Measurements from ENCODE around the gene PRAME.
"Not testable (repeated sequence)": the region's sequence is repeated elsewhere in the genome, so short reads cannot be mapped to it uniquely, and the experiment has no call there.

The PRAME gene, protein sequence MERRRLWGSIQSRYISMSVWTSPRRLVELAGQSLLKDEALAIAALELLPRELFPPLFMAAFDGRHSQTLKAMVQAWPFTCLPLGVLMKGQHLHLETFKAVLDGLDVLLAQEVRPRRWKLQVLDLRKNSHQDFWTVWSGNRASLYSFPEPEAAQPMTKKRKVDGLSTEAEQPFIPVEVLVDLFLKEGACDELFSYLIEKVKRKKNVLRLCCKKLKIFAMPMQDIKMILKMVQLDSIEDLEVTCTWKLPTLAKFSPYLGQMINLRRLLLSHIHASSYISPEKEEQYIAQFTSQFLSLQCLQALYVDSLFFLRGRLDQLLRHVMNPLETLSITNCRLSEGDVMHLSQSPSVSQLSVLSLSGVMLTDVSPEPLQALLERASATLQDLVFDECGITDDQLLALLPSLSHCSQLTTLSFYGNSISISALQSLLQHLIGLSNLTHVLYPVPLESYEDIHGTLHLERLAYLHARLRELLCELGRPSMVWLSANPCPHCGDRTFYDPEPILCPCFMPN

DNA sequence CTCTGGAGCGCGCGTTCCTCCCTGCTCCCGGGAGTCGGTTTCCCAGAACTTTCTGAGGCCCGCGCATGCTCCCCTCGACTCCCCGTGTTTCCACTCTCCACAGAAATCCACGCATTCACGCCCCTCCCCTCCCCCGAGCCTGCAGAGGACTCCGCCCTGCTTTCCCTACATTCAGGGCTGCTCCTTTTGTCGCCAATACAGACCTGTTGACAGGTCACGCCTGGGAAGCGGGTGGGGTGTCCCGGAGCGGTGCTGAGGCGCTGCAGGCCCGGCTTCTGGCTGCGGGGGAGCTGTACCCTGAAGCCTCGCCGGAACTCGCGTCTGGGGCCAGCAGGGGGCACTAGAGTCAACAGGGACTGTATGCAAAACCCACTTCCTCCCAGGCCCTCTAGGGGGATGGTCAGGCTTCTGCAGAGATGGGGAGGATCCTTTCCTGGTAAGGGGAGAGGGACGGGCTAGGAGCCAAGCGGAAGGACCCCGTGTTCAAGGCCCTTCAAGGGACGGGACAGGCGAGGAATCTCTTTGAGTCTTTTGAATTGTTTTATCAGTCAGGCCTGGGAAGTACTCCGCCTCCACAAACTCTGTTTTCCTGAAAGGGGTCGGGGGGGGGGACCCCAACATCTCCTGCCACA is at the start of gene PRAME:
TSS of gene PRAME (minus strand) at position 294 of the 632 bp plus-strand sequence. CDS start 2,433 bp downstream, outside the sequence.
- DNase-seq (ENCODE audit: low read depth, low spot score), result peak; percentile 82

DNA sequence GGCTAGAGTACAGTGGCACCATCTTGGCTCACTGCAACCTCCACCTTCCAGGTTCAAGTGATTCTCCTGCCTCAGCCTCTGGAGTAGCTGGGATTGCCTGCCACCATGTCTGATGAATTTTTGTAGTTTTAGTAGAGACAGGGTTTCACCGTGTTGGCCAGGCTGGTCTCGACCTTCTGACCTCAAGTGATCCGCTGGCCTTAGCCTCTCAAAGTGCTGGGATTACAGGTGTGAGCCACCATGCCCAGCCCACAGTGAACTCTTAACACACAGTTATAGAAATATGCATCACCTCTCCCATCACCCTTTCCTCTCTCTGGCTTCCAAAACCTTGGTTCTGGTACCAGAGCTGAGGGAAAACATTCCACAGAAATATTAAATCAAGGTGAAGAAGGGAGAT is 49.0 kb upstream of the PRAME start:
- DNase-seq (ENCODE audit: low read depth, low spot score), result not testable (repeated sequence)

DNA sequence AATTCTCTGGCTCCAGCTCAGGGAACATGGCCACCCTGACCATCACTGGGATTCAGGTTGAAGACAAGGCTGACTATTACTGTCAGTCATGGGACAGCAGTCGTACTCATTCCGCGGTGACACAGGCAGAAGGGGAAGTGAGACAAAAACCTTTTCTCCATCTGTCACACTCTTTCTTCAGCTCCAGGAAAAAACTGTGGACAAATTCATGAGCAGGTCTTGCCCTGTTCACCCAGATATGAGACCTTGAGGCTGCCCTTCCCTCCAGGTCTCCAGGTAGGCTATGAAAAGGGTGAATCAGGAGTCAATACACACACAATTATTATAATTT is 46.0 kb upstream of the PRAME start:
- DNase-seq (ENCODE audit: low read depth, low spot score), result no peak

DNA sequence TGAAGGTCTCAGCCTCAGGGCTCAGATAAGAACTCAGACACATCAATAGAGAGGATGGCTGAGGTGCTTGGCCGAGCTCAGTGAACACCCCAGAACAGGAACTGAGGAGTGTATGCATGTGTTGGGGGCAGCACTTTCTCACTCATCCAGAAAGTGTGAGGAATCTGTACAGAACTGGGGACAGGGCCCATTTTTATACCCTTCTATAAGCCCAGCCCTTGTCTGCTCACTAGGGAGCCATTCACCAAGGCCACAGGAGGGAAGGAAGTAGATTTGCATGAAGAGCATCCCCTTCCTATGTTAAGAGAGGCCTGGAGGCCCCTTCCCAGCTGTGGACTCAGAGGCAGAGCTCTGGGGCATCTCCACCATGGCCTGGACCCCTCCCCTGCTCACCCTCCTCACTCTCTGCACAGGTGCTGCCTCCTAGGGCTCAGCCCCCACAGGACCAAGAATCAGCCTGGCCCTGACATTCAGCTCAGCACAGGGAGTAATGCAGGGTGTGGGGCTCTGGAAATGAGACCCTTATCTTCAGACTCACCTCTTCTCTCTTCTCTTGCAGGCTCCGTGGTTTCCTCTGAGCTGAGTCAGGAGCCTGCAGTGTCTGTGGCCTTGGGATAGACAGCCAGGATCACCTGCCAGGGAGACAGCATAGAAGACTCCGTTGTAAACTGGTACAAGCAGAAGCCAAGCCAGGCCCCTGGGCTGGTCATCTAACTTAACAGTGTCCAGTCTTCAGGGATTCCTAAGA is 45.4 kb upstream of the PRAME start:
- DNase-seq (ENCODE audit: low read depth, low spot score), result no peak

DNA sequence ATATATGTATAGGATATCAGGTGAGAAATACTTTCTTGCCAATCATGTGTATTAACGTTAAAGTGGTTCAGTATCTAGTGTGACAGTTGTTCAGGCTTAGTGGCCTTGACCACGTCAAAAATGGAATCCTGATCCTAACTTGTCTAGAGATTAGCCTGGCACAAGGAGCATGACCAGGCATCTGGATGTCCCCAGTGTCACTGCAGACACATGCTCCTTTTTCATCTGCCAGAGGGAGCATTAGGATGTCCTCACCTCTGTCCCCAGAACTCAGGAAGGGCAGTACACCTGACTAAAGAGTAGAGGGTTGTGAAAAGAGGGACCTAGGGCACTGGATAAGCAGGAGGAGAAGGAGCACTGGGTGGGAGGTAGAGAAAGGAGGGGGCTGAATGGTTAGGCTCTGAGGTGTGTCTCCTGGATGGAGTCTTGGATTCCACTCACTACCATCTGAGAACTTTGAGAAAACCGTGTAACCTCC is 44.4 kb upstream of the PRAME start:
- DNase-seq (ENCODE audit: low read depth, low spot score), result no peak

DNA sequence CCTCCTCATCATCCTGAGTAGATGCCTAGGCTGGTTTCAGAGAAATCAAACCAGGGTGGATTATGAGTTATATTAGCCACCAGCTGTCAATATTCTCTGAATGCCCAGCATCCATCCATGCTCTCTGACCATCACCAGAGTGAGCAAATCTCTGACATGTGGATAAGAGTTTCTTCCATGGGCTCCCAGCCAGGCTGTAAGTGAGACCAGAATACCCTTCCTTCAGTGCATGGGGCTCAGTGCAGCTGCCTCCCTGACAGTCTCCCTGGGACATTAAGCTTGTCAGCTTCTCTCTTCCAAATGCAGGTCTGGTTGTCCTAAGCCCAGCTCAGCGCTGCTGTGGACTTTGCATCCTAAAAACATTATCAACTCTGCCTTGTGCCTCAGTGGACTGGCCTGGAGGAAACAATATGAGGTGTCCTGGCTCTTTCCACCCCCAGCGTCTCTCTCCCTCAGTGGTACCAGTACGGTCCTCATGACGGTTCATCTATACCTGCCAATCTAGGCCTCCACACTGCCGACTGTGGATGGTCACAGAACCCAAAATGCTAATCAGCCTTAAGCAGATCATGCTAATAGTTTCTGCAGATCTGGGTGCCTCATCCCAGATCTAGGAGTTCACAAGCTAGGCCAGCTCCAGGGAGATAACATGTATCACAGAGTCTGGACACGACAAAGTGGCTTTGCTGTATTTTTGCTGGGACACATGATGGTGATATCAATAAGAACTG is 41.6 kb upstream of the PRAME start:
- DNase-seq (ENCODE audit: low read depth, low spot score), result no peak

DNA sequence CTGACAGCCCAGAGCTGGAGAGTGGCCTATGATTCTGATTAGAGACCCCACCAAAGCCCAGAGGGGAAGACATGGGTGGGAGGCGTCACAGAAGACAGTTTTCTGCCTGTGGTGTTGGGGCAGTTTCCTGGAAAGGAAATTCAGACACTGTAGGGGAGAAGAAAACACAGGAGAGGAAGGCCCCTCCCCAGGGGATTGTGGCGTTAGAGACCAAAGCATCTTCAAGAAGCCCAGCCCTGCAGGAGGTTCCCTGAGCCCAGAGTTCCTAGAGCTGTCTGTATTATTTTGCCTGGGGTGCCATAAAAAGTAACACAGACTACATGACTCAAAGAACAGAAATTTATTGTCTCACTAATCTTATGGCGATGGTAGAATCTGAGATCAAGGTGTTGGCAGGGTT is 40.2 kb upstream of the PRAME start:
- DNase-seq (ENCODE audit: low read depth, low spot score), result no peak

DNA sequence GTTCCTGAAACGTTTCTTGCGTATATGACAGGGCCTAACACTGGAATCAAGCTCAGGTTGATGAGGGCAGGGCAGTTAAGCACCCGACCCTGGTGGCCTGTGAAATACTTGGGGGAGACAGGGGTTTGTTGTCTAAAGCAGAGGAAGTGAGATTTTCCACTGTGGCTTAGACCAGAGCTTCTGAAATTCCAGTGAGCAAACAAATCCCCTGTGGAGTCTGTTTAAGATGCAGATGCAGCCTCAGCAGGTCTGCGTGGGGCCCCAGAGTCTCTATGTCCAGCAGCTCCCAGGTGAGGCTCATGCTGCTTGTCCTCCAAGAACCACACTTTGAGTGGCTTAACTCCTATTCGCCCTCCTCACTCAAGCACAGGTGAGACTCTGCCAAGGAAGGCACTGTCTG is 39.1 kb upstream of the PRAME start:
- no peak for DNase-seq (ENCODE audit: low read depth, low spot score)

DNA sequence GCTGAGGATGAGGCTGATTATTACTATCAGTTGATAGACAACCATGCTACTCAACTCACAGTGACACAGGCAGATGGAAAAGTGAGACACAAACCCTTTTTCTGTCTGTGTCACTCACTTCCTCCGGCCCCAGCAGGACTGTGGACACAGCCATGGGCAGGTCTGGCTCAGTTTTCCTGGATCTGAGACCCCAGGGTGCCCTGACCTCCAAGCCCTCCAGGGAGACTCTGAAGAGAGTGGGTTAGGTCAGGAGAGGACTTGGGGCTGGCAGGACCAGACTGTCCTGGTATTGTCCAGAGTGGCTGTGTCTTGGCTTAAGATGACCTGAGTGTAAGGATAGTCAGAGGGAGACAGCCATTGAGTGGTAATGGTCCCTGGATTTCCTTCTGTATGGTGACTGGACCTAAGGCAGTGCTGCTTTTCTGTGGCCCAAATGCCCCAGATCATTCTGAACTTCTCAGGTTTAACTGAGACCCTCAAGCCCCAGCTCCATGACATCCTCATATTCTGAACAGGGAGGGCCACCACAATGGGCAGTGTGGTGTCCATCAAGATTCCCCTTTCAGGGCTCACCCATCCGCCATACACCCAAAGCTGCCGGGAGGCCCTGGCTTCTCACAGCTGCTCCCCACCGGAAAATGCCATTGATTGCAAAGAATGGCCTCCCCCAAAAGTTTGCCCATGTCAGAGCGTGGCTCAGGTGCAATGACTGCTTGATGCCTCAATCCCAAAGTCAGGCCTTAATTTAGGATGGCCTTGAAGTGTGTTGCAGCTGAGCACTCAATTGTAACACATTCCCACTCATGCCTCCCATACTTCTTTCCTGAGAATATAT is 36.2 kb upstream of the PRAME start:
- DNase-seq (ENCODE audit: low read depth, low spot score), result no peak

DNA sequence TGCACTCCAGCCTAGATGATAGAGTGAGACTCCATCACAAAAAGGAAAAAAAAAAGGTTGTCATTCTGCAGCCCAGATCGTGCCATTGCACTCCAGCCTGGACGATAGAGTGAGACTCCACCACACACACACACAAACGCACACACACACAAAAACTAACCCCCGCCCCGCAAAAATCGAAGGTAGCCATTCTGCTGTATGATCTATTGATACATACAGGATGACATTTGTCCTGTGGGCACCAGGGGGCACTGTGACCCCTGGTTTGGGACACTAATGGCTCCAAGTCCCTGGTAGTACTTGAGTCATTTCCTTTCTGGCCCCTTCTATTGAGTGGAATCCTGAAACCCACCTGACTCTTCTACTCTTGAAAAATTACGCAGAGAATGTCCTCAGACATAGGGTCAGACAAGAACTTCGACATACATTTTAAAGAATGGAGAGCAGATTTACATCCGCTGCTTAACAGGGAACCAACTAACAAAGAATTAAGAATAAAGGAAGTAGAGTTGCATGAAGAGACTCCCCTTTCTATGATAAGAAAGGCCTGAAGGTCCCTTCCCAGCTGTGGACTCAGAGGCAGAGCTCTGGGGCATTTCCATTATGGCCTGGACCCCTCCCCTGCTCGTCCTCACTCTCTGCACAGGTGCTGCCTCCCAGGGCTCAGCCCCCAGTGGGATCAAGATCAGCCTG is 35.0 kb upstream of the PRAME start:
- DNase-seq (ENCODE audit: low read depth, low spot score), result peak; percentile 23

DNA sequence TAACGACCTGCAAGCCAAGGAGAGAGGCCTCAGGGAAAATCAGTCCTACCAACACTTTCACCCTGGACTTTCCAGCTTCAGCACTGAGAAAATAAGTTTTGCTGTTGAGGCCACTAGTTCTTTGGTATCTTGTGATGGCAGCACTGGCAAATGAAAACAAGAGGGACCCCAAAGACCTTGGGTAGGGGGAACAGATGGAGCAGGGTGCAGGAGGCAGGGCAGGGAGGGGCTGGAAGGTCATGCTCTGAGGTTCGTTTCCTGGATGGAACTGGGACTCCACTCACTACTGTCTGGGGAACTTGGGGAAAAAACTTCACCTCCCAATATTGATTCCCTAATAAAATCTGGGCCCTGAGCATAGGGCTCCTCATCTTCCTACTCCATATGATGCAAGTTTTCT is 34.2 kb upstream of the PRAME start:
- DNase-seq (ENCODE audit: low read depth, low spot score), result no peak

DNA sequence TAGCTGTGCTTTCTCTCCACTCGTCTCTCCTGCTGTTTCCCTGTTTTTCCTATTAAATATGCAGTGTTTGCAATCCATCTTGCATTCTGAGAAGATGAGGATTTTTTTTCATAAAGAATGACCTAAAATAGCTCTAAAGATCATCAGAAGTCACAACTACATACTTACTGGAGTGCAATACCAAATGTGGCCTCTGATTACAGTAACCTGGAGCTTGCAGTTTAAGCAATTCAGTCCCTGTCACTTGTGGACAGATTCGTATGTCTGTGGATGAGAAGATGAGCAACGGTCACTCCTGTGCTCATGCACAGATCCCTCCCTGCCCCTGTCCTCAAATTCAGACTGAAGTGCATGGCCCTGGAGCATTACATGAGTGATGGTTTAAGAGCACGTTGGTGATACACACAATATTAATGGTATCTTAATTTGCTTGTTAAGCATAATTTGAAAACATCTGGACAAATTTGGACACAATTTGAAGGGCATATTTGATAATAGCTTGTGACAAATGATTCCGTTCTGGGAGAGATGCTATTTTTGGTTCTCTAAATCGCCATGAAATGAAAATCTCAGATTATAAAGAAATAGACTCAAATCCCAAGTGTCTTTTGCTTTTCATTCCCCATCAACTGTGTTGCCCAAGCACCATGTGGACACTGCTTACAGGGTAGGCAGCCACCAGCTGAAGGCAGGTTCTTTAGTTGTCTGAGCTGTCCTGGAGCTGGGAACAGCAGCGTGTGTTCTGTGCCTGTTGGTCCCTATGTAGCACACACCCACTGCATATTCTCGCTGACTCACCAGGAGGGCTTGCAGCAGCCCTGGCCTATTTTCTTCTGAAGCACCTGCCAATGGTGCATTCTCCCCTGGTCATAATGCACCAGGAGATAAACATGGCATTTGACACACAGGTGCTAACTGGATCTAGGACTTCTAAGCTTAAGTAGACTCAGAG is 32.6 kb upstream of the PRAME start:
- DNase-seq (ENCODE audit: low read depth, low spot score), result no peak

DNA sequence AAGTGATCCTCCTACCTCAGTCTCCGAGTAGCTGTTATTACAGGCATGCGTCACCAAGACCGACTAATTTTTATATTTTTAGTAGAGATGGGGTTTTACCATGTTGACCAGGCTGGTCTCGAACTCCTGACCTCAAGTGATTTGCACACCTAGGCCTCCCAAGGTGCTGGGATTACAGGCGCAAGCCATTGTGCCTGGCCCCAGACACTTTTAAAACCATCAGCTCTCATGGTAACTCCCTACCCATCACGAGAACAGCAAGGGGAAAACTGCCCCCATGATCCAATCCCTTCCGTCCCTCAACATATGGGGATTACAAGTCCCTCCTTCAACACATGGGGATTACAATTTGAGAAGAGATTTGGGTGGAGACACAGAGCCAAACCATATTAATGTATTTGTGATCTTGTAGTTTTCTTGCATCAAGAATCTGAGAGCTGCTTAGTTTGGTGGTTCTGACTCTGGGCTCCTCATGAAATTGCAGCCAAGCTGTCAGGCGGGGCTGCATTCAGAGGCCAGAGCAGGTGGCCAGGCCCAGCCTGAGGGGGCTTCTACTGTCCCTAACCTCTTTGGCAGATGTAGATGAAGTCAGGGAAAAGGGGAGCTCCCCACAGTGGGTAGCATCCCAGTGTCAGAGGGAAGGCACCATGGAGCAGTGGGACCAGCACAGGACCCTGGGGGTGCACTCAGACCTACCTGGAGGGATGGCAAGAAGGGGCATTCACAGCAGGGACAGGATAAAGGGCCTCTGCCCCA is 31.2 kb upstream of the PRAME start:
- DNase-seq (ENCODE audit: low read depth, low spot score), result no peak

DNA sequence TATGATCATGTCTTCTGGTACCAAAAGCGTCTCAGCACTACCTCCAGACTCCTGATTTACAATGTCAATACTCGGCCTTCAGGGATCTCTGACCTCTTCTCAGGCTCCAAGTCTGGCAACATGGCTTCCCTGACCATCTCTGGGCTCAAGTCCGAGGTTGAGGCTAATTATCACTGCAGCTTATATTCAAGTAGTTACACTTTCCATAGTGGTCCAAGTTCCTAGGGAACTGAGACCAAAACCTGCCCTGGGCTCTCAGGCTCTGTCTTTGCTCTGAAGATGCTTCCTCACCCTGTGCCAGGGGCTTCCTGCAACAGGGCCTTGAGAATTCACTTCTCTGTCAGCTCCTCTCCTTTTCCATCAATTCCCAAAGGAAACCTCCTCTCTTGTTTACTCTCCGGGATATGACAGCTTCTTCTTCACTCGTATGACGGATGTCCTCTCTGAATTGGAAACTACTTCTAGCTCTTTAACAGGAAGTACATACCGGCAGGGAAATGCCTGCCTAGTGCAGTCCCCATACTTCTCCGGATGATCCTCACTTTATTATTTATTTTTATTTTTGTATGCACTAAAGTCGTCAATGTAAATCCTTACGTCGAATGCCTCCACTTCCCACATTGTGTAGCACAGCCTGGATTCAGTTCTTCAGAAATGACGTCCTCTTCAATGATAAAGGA is 29.6 kb upstream of the PRAME start:
- no peak for DNase-seq (ENCODE audit: low read depth, low spot score)

DNA sequence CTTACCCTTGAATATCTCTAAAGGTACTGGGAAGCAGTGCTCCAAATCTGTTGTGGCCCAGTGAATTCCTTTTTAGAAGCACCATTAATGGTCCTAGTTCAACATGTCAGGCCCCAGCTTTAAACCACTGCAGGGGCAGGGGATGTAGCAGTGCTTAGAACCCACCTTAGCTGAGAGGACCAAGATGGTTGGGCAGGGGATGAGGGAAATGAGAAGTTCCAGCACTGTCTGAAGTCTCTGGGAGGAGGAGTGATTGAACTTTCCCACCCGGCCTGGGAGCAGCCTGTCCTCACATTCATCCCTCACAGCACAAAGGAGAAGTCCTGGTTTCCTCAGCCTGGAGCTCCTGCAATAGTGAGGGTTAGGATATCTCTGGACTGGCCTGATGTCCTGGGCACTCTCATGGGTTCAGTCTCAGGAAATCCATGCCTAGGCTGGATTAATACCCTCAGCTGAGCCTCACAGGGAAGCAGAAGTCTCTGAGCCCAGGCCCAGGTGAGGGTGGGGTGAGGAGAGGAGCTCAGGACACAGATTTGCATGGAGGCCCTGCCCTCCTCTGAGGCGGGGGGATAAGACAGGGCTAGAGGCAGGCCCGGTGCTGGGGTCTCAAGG is 28.6 kb upstream of the PRAME start:
- DNase-seq (ENCODE audit: low read depth, low spot score), result no peak

DNA sequence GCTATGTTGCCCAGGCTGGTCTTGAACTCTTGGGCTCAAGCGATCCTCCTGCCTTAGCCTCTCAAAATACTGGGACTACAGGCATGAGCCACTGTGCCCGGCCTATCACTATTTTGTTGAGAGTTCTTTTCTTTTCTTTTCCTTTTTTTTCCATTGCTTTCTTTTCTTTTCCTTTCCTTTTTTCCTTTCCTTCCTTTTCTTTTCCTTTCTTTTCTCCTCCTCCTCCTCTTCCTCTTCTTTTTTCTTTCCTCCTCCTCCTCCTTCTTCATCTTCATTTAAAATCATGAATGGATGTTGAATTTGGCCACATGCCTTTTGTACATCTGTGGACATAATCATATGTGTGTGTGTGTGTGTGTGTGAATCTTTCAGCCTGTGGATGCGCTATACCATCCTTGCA is 25.7 kb upstream of the PRAME start:
- no peak for DNase-seq (ENCODE audit: low read depth, low spot score)

DNA sequence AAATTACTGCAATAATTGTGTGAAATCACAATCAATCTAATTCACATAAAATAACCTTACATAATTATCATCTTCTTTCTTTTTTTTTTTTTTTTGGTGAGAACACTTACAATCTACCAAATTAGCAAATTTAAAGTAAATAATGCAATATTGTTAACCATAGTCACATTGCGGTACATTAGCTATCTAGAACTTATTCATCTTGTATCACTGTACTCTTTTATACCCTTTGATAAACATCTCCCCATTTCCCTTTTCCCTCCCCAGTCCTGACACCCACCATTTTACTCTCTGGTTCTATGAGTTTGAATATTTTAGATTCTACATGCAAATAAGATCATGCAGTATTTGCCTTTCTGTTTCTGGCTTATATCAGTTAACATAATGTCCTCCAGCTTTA is 24.0 kb upstream of the PRAME start:
- no peak for DNase-seq (ENCODE audit: low read depth, low spot score)

Data from ELF-1 (cell line).